ENCODE measurements around the gene PDZD11. TPM values are rescaled to one million over a fixed set of nuclear protein-coding genes. Genes with fewer than 3 reads are reported as not detected.
A peak's percentile ranks its signal among the peaks of the same experiment; 100 is the strongest.

Gene PDZD11
- total RNA-seq, 1 experiment from 2014 or later: 51.2 TPM

DNA sequence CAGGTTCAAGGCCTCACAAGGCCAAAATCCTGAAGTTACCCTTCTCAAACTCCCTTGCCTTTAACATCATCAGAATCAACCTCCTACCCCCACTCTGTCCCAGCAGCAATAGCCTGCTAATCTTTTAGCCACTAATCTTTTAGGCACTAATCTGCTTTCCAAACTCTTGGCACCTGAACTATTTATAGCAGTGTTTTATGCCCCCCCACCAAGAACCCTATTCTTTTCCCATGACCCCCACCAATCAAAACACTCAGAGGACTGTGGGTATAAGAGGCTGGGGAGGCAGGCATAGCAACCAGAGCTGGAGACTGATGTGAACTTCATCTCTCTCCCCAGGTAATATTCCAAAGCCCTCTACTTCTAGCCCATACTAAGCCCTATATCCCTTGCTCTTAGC is 21.7 kb downstream of the PDZD11 start, which contains the start of gene ARR3:
ARR3 (plus strand) TSS at position 301 of the 400 bp plus-strand sequence. CDS start 1,052 bp downstream, outside the sequence.
- Histone ChIP-seq H3K27ac (no peak within 1 kb of the TSS), H3K4me2 (no peak within 1 kb of the TSS), H3K27me3 (ENCODE audit: insufficient read depth, low read depth) (no peaks in the 10 kb centered on the region), H3K9me3 (ENCODE audit: insufficient read depth, low read depth) (no peaks in the 10 kb centered on the region), H3K4me1 (replicated peaks; ENCODE audit: insufficient read depth) (no peaks in the 10 kb centered on the region), H3K79me2 (ENCODE audit: low read depth) (no peaks in the 10 kb centered on the region), H2AFZ (no peak within 1 kb of the TSS), H3K4me3 (no peak within 1 kb of the TSS), H3K36me3 (ENCODE audit: low read depth) (no peaks in the 10 kb centered on the region), H3K9me2 (ENCODE audit: insufficient read depth) (no peaks in the 10 kb centered on the region), H3F3A (ENCODE audit: insufficient read depth, low read depth) (no peaks in the 10 kb centered on the region), H4K20me1 (ENCODE audit: insufficient read depth) (no peaks in the 10 kb centered on the region)
- TF ChIP-seq, protein P1, sequence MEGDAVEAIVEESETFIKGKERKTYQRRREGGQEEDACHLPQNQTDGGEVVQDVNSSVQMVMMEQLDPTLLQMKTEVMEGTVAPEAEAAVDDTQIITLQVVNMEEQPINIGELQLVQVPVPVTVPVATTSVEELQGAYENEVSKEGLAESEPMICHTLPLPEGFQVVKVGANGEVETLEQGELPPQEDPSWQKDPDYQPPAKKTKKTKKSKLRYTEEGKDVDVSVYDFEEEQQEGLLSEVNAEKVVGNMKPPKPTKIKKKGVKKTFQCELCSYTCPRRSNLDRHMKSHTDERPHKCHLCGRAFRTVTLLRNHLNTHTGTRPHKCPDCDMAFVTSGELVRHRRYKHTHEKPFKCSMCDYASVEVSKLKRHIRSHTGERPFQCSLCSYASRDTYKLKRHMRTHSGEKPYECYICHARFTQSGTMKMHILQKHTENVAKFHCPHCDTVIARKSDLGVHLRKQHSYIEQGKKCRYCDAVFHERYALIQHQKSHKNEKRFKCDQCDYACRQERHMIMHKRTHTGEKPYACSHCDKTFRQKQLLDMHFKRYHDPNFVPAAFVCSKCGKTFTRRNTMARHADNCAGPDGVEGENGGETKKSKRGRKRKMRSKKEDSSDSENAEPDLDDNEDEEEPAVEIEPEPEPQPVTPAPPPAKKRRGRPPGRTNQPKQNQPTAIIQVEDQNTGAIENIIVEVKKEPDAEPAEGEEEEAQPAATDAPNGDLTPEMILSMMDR (conservative IDR thresholded peaks at IDR 0.05): no peak
- TF ChIP-seq EZH2 (IDR thresholded peaks at IDR 0.05; ENCODE audit: low read depth): no peak
- no TSS peak for BruUV-seq (replicated peaks)
- ChIA-PET POLR2A (ENCODE audit: unreplicated experiment) (no interaction called here), CTCF (no interaction called here)
- intact Hi-C loops (cut with micrococcal nuclease; ENCODE audit: unreplicated experiment): no loop called here
- no peak for DNase-seq

DNA sequence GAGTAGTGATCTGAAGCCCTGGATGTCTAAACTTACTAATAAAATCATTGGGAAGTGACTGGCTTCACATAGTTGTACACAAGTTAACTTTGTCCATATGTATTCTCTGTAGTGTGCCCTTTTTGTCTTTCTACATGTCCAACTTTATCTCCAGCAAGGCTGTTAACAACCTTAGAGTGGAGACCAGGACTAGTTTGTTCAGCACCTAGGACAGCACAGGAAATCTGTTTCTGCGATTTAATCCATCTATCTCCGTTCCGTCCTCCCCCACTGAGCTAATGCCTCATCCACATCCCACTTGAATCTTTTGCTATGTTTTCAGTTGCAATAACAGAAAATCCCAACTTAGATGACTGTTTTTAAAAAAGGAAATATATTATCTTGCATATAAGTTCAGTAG is 24.9 kb downstream of the PDZD11 start:
- Histone ChIP-seq H3K27ac (no peak overlapping the region), H3K36me3 (ENCODE audit: low read depth) (no peaks in the 10 kb centered on the region), H3K4me3 (no peak overlapping the region), H3K79me2 (ENCODE audit: low read depth) (no peaks in the 10 kb centered on the region), H3F3A (ENCODE audit: insufficient read depth, low read depth) (no peaks in the 10 kb centered on the region), H3K27me3 (ENCODE audit: insufficient read depth, low read depth) (no peaks in the 10 kb centered on the region), H4K20me1 (ENCODE audit: insufficient read depth) (no peaks in the 10 kb centered on the region), H3K9me2 (ENCODE audit: insufficient read depth) (no peaks in the 10 kb centered on the region), H3K4me1 (replicated peaks; ENCODE audit: insufficient read depth) (no peaks in the 10 kb centered on the region), H3K9me3 (ENCODE audit: insufficient read depth, low read depth) (no peaks in the 10 kb centered on the region), H3K4me2 (no peak overlapping the region), H2AFZ (no peak overlapping the region)
- CTCF ChIA-PET: no interaction called here
- DNase-seq: no peak
- TF ChIP-seq EZH2 (IDR thresholded peaks at IDR 0.05; ENCODE audit: low read depth): no peak
- TF ChIP-seq, protein P1 (conservative IDR thresholded peaks at IDR 0.05): no peak
- intact Hi-C loops (cut with micrococcal nuclease; ENCODE audit: unreplicated experiment): loop anchor here (5.0 kb wide), 1 partner anchor 232 kb away; no protein-coding TSS in a partner anchor
- POLR2A ChIA-PET (ENCODE audit: unreplicated experiment): no interaction called here
- BruUV-seq (replicated peaks): no TSS peak

DNA sequence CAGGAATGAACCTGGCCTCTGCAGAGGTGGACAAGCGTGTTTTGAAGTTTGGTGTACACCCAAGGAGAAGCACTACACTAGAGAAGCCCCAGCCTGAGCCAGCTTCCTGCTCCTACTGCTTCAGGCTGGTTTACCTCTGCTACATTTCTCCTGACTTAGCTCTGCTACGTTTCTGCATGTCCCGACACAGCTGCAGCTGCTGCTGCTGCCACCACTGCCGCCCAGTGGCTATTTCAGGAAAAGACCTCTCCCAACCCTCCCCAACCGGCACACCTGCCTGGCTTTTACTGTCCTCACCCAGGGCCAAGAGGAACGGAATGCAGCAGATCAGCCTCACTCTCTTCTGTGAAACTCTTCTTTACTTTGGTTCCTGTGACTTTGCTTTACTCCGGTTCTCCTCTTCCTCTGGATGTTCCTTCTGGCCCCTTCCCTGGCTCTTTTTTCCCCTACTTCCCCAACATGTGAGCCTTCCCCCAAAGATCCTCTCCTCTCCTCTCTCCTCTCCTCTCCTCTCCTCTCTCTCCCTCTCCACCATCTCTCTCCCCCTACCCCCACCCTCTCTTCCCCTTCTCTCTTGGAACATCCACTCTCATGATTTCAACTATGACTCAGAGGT is 26.7 kb downstream of the PDZD11 start:
- Histone ChIP-seq H3K27ac (no peak overlapping the region), H3K4me2 (no peak overlapping the region), H3K36me3 (ENCODE audit: low read depth) (no peaks in the 10 kb centered on the region), H3F3A (ENCODE audit: insufficient read depth, low read depth) (no peaks in the 10 kb centered on the region), H3K4me1 (replicated peaks; ENCODE audit: insufficient read depth) (no peaks in the 10 kb centered on the region), H3K4me3 (no peak overlapping the region), H3K9me2 (ENCODE audit: insufficient read depth) (no peaks in the 10 kb centered on the region), H3K9me3 (ENCODE audit: insufficient read depth, low read depth) (no peaks in the 10 kb centered on the region), H4K20me1 (ENCODE audit: insufficient read depth) (no peaks in the 10 kb centered on the region), H2AFZ (no peak overlapping the region), H3K27me3 (ENCODE audit: insufficient read depth, low read depth) (no peaks in the 10 kb centered on the region), H3K79me2 (ENCODE audit: low read depth) (no peaks in the 10 kb centered on the region)
- DNase-seq: peak; percentile 51 to 64
- intact Hi-C loops (cut with micrococcal nuclease; ENCODE audit: unreplicated experiment): loop anchor here (1.0 to 5.0 kb wide), 3 partner anchors 66 to 231 kb away; partner anchors contain the start of gene IGBP1
- no peak for TF ChIP-seq EZH2 (IDR thresholded peaks at IDR 0.05; ENCODE audit: low read depth)
- TF ChIP-seq, protein P1 (conservative IDR thresholded peaks at IDR 0.05): peak; percentile 72
- no TSS peak for BruUV-seq (replicated peaks)
- ChIA-PET CTCF (interaction anchor here (0.5 to 1.8 kb wide), 5 partner anchors 9 to 131 kb away, joined by 3 to 5 read pairs (median 3); partner anchors contain the start of gene IGBP1), POLR2A (ENCODE audit: unreplicated experiment) (no interaction called here)
